C4-2B (cell line): ENCODE measurements around the gene AHCTF1.

Experiments
- CTCF ChIP-seq: fragments of 450-650 bp; conservative IDR thresholded peaks from 2 replicates; pipeline ENCODE4 v1.5.1; 2017; ENCODE audit warnings: mild to moderate bottlenecking
- ZFX ChIP-seq: fragments of 450-650 bp; IDR thresholded peaks from 2 replicates; pipeline ENCODE4 v1.6.1; 2017

- TF ChIP-seq CTCF, result no peak
- TF ChIP-seq ZFX, result no peak
These were observed 134.6 kb downstream of the AHCTF1 start for GRCh38 chr1:246797157-246797556.
